ENCODE data around the gene PHACTR3.

DNA sequence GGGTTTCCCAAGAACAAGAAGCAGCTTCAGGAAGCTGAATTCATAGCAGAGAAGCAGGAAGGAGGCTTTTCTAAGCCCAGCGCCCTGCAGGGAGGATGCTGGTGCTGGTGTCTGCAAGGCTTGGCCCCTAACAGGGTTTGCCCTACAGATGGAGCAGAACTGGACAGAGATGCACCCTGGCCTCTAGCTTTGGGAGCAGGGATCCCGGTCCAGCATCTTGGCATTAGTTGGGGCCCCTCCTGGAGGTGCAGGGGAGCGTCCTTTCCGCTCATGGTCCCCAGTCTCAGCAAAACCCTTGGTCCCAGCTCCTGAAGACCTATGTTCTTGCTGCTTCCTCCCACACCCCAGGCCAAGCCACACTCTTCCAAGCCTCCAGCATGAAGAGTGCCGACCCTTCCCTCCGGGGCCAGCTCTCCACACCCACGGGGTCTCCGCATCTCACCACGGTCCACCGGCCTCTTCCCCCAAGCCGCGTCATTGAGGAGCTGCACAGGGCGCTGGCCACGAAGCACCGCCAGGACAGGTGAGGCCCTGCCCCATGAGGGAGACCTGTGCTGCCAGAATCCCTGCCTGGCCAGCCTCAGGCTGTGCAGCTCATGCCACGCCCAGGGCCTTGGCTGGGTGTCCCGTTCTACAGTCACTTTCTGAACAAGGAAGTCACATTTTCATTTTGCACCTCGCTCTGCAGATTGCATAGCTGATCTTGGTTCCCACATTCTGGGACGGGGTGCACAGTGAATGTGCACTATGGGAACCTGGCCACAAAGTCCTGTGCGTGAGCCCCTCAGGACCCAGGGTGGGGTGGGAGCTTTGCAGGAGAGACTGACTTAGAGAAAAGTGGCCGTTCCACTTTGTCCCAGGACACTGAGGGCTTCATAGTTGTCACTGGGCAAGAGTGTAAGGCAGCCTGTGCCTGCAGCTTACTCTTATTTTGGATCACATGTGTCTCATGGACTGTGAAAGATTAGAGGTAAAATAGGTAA, 168.9 kb downstream of the PHACTR3 start:
- TF ChIP-seq YY1 (IDR thresholded peaks at IDR 0.05; ENCODE audit: low read depth) (no peak), TAF1 (IDR thresholded peaks at IDR 0.05; ENCODE audit: low read depth) (no peak), ZBTB7A (IDR thresholded peaks at IDR 0.05; ENCODE audit: low read depth) (no peak), EP300 (IDR thresholded peaks at IDR 0.05; ENCODE audit: borderline replicate concordance) (no peak), CEBPB (IDR thresholded peaks at IDR 0.05) (no peak), RAD21 (IDR thresholded peaks at IDR 0.05; ENCODE audit: low read depth) (no peak), REST (IDR thresholded peaks at IDR 0.05; ENCODE audit: low read depth) (no peak), USF1 (IDR thresholded peaks at IDR 0.05) (no peak), MAX (IDR thresholded peaks at IDR 0.05) (no peak), NFIC (IDR thresholded peaks at IDR 0.05) (no peak)

All from Ishikawa (cell line).